Stimulated activated CD8-positive, alpha-beta memory T cell treated with anti-CD3 and anti-CD28 coated beads, Interleukin-15, amount 100 ng/mL, for 4 hours (primary cell): ENCODE data around the gene WIZ.

Experiments used
- DNase-seq, 2 donors: peaks; one replicate each; pipeline ENCODE4 v3.0.0-alpha.2; 2020; ENCODE audit warnings: low read depth in 2 of 2

WIZ gene

DNA sequence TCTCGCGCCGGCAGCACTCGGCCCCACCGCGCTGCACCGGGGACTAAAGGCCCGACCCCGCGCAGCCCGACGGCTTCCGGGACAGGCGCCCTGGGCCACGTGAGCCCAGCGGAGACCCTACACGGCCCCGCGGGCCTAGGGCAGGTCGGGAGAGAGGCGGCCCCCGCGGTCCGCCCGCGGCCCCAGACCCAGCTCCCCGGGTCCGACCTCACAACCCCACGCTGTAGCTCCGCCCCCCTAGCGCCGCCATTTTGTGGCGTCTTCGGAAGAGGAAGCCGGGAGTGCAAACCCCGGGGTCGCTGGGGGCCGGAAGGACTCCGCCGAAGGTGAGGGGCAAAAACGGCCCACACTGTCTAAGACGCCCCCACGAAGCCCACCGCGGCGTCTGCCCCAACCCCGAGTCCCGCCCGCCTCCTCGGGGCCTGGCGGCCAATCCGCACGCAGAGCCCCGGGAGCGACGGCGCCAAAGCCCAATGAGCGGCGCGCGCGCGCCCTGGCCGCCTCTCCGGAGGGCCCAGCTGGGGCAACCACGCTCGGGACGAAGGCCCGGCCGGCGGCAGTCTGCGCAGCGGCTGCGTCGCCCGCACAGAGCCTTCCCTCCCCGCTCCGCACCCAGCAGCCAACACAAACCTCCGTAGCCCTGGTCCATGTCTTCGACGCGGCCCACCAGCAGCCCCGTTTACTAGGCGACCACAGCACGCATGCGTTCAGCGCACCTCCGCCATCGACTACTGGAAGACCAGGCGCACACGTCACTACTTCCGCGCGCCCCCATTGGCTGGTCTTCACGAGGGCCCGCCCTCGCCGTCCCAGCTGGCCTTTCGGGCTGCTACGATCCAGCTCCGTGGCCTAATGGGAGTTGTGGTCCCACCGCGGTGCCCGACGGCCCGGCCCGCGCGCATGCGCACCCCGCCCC, 70.4 kb downstream of the WIZ start, which contains the start of gene AKAP8:
Gene AKAP8 (minus strand): TSS at position 705 of the 916 bp plus-strand sequence. CDS start 56 bp downstream, at position 649.
- peak; percentile 97 to 98 for DNase-seq

DNA sequence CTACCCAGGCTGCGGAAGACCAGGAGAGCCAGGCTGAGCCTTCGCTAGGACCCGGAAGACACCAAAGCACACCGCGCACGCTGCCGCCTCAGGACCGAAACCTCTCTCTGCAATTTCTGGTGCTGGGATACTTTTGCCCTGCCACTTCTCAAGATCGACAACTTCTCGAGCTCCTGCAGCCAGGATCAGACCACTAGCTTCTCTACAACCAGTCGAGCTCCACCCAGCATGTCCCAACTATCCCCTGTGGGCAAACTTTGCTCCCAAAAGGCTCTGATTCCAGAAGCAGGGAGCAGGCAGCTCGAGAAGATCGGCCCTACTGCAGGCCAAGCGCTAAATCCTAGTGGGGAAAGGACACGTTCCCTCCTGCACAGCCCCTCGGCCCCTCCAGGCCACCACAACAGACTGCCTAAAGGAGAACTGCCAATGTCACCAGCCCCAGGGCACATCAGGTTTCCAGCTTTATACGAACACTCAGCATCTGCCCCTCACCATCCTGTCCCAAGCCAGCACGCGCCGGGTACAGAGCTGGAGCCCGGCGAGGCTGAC, 71.1 kb downstream of the WIZ start:
- DNase-seq, result peak in 1 of 2 donors; percentile 20

DNA sequence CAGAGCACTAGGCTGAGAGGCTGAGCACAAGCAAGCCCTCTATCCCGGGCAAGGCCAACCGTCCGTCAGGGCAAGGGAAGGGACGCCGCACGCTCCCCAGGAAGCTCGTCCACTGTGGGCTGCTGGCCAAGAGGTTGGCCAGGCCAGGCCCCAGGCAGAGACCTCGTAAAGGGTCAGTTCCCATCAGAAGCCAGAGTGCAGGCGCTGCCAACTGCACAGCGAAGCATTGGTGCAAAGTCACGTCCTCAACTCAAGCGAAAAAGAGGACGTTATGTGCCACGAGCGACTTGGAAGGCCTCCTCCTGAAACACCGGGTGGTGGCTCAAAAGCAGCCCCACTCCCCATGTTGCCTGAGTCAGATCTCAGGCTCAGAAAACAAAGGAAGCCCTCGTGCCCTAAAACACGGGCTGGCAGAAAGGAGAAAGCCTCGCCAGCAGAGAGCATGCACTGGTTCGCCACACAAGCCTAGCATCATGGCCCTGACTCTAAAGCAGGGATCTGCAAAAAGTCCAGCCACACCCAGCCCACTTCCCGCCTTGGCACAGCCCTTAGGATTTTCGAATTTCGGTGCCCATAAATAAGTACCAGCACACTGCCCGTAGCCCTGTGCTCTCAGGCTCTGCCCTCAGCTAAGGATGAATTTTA, 74.8 kb downstream of the WIZ start:
- DNase-seq, result no peak

DNA sequence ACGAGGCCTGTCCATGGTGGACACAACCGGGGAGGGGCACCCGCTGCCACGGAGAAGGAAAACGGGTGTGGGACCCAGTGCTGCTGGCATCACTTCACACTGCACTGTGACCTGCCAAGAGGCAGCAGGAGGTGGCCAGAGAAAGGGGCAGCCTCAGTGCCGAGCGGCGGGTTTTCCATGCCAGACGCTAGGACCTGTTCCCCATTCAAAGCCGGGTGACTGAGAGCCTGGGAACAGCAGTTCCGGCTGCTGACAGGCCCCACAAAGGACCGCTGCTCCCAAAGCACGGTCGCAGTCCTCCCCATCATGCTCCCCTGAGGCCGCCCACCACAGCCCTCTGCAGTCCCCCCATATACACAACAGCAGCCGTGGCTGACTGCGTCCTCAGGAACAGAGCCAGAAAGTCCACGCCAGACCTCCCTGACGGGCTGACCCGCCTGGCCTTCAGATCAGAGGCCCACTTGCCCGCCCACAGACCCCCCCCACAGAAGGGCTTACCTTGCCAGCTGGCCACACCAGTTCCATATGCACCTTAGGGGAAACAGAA, 75.6 kb downstream of the WIZ start:
- no peak for DNase-seq

DNA sequence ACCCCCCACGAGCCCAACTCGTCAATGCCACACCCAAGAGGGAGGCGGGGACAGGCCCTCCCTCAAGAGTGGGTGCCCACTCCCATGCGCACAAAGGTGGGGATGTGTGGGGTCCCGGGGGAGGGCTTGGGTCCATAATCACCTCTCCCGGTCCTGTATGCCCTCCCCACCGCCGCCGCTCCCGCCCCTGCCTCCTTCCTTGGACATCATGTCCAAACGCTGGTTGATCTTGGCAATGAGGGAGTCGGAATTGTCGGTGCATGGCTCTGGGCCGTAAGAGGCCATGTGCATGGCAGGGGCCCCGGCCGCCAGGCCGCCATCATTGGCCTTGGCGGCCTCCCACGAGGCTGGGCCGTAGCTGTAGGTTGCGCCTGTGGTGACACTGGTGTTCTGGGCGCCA, 76.1 kb downstream of the WIZ start:
- no peak for DNase-seq

DNA sequence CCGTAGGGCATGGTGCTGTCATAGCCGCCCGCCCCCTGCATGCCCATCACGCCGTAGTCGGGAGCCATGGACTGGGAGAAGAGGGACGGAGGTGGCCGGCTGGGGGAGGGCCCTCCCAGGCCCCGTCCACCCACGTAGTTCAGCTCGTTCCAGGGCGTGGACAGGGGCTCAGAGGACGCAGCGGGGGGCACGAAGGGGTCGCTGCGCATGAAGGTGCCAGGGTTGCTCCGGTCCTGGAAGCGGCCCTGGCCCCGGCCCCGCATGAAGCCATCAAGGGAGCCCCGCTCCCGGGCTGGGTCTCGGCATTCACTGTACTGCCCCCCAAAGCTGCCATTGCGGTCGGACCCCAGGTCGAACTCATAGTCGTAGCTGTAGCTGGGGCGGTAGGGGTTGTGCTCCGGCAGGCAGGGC, 76.9 kb downstream of the WIZ start:
- DNase-seq, result no peak

DNA sequence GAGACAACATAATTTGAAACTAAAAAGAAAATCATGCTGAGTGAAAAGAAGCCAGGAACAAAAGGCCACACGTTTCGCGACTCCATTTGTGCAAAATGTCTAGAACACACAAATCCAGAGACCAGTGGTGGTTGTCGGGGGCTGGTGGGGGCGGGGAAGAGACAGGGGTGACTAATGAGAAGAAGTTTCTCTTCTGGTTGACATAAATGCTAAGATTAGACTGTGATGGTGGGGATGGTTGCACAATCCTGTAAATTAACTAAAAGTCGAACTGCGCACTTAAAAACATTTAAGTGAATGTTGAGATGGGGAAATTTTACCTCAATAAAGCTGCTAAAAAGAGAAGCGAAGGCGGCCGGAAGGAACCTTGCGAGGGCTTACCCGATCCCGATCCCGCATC, 77.3 kb downstream of the WIZ start:
- no peak for DNase-seq

DNA sequence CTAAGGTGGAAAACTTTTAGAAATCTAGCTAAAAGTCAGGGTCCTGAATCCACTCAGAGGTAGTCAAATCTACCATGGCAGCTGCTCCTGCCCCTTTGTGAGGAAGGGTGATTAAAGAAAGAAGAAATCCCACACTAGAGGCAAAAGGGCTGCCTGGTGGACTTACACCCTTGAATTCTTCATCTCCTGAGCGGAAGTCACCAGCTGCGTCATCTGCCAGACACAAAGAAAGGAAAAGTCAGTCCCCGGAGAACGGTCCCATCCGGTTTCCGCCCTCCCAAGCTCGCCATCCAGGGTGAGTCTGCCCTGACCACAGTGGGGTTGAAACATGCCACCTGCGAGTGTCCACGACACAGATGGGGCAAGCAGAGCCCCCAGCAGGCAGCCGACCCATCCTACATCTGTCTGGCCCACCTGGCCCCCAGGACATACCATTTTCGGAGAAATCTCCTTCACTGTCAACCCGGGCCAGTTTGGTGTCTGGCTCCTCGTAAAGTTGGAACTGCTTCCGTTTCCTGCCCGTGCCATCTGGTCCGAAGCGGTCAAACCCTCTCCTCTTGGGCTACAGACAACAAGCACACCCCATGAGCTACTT, 77.9 kb downstream of the WIZ start:
- no peak for DNase-seq

DNA sequence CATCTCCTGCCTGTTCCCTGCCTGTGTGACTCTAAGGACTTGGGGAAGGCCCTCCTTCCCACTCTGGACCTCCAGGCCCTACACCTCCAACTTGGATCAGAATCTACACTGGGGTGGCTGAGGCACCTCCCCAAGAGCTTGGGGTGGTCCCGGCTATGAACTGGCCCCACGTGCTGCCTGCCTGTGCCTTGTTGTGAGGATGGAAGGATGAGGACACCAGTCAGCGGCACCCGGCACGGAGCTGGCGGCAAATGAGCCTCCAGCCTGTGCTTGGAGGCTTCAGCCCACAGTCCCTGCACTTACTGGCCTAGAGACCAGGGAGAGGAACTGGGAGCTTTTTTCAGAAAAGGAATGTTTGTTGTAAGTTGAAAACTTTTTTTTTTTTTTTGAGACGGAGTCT, 78.6 kb downstream of the WIZ start:
- DNase-seq, result no peak
